Body of pancreas (tissue), 4 donors: ENCODE data around the gene ANKS1A. TPM values are rescaled to one million over a fixed set of nuclear protein-coding genes. Genes with fewer than 3 reads are reported as not detected.
A peak's percentile ranks its signal among the peaks of the same experiment; 100 is the strongest.
"Not testable (repeated sequence)": the region's sequence is repeated elsewhere in the genome, so short reads cannot be mapped to it uniquely, and the experiment has no call there.

Experiments
- ATAC-seq: fragments of 150-250 bp; one replicate; pipeline ENCODE4 v1.9.1; 2016
- DNase-seq, 4 donors: peaks; one replicate each; pipeline ENCODE4 v3.0.0-alpha.2; 2019
- H3K27ac ChIP-seq, 4 donors: fragments of 200-600 bp; sonication (generic); 1 replicate in 3 of 4; 2 replicates in 1 of 4; pipeline versions ENCODE4 v1.5.1 to v1.6.1; 2016 to 2019; ENCODE audit warnings: mild to moderate bottlenecking in 1 of 4, mixed read lengths in 1 of 4, moderate library complexity in 1 of 4
- H3K27me3 ChIP-seq, 2 donors: fragments of 200-600 bp; sonication (generic); one replicate each; pipeline ENCODE4 v1.6.0; 2016; ENCODE audit warnings: mild to moderate bottlenecking in 1 of 2
- H3K36me3 ChIP-seq, 2 donors: fragments of 200-600 bp; sonication (generic); replicated peaks in 1 of 2; 2 replicates each; pipeline ENCODE4 v1.5.1; 2016; ENCODE audit warnings: low read depth in 2 of 2; ENCODE audit not compliant: insufficient read depth in 1 of 2
- H3K4me1 ChIP-seq: fragments of 200-600 bp; sonication (generic); one replicate; pipeline ENCODE4 v1.6.0; 2016
- H3K4me3 ChIP-seq, 2 donors: fragments of 200-600 bp; sonication (generic); 1 replicate in 1 of 2; 2 replicates in 1 of 2; pipeline ENCODE4 v1.5.1; 2016 to 2019
- H3K9me3 ChIP-seq, 3 donors: fragments of 200-600 bp; sonication (generic); 1 replicate in 2 of 3; 2 replicates in 1 of 3; pipeline ENCODE4 v1.5.1; 2016
- POLR2A ChIP-seq, 3 donors: fragments of 450-650 bp; IDR thresholded peaks; one replicate each; pipeline ENCODE4 v1.6.1; 2016; ENCODE audit warnings: antibody characterized with exemption in 3 of 3, mild to moderate bottlenecking in 2 of 3
- WGBS, 2 donors: methylation state at CpG; one replicate each; pipeline ENCODE4 v1.1.5; 2017; 5-methylcytosine and 5-hydroxymethylcytosine counted together
- intact Hi-C: fragments of 100-400 bp; cut with DNase I; formaldehyde crosslinking; loops from one replicate; pipeline ENCODE4 v1.15.1; 2023
- total RNA-seq, 2 donors: library from RNA; depleted of rRNA; stranded (reverse); fragments of >200 nt; gene quantifications; one replicate each; pipeline ENCODE4 v1.1.0, GENCODE V29; 2016
- TF ChIP-seq, protein P1 (sequence below), 7 experiments: fragments of 450-650 bp in 4 of 7; fragments of 200-600 bp in 3 of 7; sonication (generic) in 3 of 7; IDR thresholded peaks; one replicate each; pipeline ENCODE4 v1.5.1; 2016 to 2019; ENCODE audit warnings: antibody characterized with exemption in 7 of 7

Gene ANKS1A
- total RNA-seq, 2 donors from 2014 or later, result 14.3 to 17.1 TPM

DNA sequence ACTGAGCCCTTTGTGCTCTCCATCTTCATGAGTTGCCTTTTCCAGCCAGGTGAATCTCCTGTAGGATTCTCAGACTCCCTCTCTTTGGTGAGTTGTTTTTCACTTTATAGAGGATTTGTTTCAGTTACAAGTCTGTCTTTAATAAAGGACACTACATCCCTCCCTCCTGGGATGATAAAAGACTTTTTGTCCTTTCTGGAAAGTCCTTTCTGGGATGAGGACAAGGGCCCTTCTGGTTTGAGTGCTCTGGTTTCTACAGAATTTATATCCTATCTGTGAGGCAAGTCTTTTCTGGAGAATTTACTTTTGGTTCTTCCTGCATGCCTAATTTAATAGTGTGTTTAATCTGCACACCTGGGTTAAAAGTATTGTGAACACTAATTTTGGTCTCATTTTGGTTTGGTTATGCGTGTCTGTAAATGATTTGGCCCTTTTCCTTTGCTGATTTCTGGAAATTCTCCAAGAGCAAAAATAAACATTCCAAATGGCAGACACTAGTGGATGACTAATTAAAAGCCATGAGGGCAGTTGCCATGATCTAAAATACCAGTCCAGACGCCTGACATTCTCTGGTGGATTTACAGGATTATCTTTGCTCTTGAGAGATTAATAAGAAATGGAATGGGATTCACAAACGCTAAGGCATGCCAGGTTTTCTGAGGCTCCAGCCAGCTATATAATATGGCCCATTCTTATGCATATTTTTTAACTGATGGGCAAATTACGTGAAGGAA, 207.2 kb downstream of the ANKS1A start:
- H3K36me3 ChIP-seq, result no peaks in the 10 kb centered on the region
- intact Hi-C loops, result no loop called here
- no peaks in the 10 kb centered on the region for H3K9me3 ChIP-seq
- no peaks in the 10 kb centered on the region for H3K27me3 ChIP-seq
- 11 to 17% methylated on average over 4 of the region's 4 CpGs for WGBS, 2 donors
- no peak overlapping the region for H3K4me3 ChIP-seq
- peak; percentile 53 for ATAC-seq
- no peak for DNase-seq
- peak overlapping the region in 2 of 4 donors; percentile 4 to 9 for H3K27ac ChIP-seq
- TF ChIP-seq, protein P1, sequence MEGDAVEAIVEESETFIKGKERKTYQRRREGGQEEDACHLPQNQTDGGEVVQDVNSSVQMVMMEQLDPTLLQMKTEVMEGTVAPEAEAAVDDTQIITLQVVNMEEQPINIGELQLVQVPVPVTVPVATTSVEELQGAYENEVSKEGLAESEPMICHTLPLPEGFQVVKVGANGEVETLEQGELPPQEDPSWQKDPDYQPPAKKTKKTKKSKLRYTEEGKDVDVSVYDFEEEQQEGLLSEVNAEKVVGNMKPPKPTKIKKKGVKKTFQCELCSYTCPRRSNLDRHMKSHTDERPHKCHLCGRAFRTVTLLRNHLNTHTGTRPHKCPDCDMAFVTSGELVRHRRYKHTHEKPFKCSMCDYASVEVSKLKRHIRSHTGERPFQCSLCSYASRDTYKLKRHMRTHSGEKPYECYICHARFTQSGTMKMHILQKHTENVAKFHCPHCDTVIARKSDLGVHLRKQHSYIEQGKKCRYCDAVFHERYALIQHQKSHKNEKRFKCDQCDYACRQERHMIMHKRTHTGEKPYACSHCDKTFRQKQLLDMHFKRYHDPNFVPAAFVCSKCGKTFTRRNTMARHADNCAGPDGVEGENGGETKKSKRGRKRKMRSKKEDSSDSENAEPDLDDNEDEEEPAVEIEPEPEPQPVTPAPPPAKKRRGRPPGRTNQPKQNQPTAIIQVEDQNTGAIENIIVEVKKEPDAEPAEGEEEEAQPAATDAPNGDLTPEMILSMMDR (IDR thresholded peaks at IDR 0.05), result no peak
- TF ChIP-seq POLR2A (IDR thresholded peaks at IDR 0.05), result no peak
- H3K4me1 ChIP-seq, result peaks cover 11% of the 10 kb centered on the region

DNA sequence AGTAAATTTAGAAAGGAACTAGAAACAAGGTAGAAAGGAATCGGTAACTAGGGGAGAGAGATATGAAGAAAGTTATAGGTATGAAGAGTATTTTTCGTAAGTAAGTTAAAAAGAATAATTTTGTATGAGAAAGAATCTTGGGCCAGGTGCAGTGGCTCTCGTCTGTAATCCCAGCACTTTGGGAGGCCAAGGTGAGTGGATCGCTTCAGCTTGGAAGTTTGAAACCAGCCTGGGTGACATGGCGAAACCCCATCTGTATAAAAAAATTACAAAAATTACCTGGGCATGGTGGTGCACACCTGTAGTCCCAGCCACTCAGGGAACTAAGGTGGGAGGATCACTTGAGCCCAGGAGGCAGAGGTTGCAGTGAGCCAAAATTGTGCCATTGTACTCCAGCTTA, 210.1 kb downstream of the ANKS1A start:
- ATAC-seq (no peak), DNase-seq (no peak)
- peaks cover 11% of the 10 kb centered on the region for H3K4me1 ChIP-seq
- H3K27me3 ChIP-seq, result no peaks in the 10 kb centered on the region
- H3K27ac ChIP-seq, result no peak overlapping the region
- H3K9me3 ChIP-seq, result no peaks in the 10 kb centered on the region
- no peak for TF ChIP-seq POLR2A (IDR thresholded peaks at IDR 0.05)
- TF ChIP-seq, protein P1 (IDR thresholded peaks at IDR 0.05), result no peak
- 92 to 96% methylated on average over 5 of the region's 5 CpGs for WGBS, 2 donors
- no peaks in the 10 kb centered on the region for H3K36me3 ChIP-seq
- H3K4me3 ChIP-seq, result no peak overlapping the region
- intact Hi-C loops, result no loop called here

- DNase-seq, result no peak
- intact Hi-C loops, result no loop called here
- TF ChIP-seq, protein P1 (IDR thresholded peaks at IDR 0.05), result no peak
- TF ChIP-seq POLR2A (IDR thresholded peaks at IDR 0.05), result no peak
- Histone ChIP-seq H3K9me3 (no peaks in the 10 kb centered on the region), H3K4me1 (no peaks in the 10 kb centered on the region), H3K36me3 (no peaks in the 10 kb centered on the region), H3K27me3 (no peaks in the 10 kb centered on the region), H3K27ac (no peak overlapping the region), H3K4me3 (no peak overlapping the region)
- no peak for ATAC-seq
- 94 to 95% methylated on average over 3 of the region's 3 CpGs for WGBS, 2 donors
These were observed 216.0 kb downstream of the ANKS1A start for GRCh38 chr6:35105078-35105477.

DNA sequence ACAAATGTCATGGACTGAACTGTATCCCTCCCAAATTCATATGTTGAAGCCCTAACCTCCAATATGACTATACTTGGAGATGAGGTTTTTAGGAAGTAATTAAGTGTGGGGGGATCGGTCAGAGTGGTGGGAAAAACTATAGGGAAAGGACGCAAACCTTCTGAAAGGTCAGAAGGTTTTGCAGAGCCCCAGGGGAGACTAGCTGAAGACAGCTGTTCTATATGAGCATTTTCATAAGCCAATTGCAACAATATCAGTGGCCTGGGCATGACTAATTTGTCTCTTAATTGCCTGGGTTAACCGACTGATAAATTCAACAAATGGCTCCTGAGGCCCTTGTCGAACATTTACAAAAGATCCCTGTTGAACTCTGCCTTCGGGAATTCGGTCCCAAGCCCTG, 217.0 kb downstream of the ANKS1A start:
- H3K27me3 ChIP-seq, H3K4me3 ChIP-seq, H3K4me1 ChIP-seq, DNase-seq, H3K27ac ChIP-seq, ATAC-seq, intact Hi-C loops, H3K9me3 ChIP-seq, H3K36me3 ChIP-seq: not testable (repeated sequence)
- 75 to 82% methylated on average over 6 of the region's 6 CpGs for WGBS, 2 donors

DNA sequence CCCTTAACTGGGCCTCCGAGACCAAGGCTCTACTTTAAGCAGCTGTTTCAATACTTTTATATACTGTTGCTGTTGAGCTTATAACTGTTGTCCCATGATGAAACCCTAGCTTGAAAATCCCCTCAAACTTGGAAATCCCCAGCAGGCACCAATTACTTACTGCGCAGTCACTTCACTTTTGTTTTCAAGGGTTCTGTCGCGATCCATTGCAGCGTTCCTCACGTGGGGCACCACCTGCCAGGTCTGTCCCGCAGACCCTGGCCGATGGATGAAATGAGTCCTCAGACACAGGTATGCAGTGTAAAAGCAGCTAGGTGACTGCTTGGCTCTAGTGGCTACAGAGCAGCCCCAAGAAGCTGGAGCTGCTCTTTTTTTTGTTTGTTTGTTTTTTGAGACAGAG, 218.2 kb downstream of the ANKS1A start:
- H3K4me1 ChIP-seq, DNase-seq, H3K4me3 ChIP-seq, H3K9me3 ChIP-seq, H3K27ac ChIP-seq, H3K36me3 ChIP-seq, H3K27me3 ChIP-seq, ATAC-seq, intact Hi-C loops: not testable (repeated sequence)
- 70 to 90% methylated on average over 8 of the region's 8 CpGs for WGBS, 2 donors

GRCh38 chr6:35107761-35108160, 218.7 kb downstream of the ANKS1A start:
- DNase-seq, H3K9me3 ChIP-seq, H3K4me3 ChIP-seq, H3K27ac ChIP-seq, ATAC-seq, intact Hi-C loops, H3K4me1 ChIP-seq, H3K27me3 ChIP-seq, H3K36me3 ChIP-seq: not testable (repeated sequence)
- WGBS, 2 donors, result 42 to 73% methylated on average over 5 of the region's 5 CpGs
